Measurements from ENCODE around the gene DGKG.

Gene DGKG

GRCh38 chr3:186108941-186109865 lies 252.8 kb downstream of the DGKG start, which contains the start of gene ETV5:
TSS of gene ETV5 (minus strand) at chr3:186109089. CDS start at chr3:186105868, 3,221 bp downstream.
- peak; percentile 100 for DNase-seq (ENCODE audit: low spot score)

GRCh38 chr3:186108106-186108940 lies 253.7 kb downstream of the DGKG start:
- DNase-seq (ENCODE audit: low spot score), result peak; percentile 69

GRCh38 chr3:186107215-186108105 lies 254.6 kb downstream of the DGKG start:
- DNase-seq (ENCODE audit: low spot score), result peak; percentile 77

- DNase-seq (ENCODE audit: low spot score), result no peak
These were observed 256.5 kb downstream of the DGKG start for GRCh38 chr3:186105543-186105942.

- DNase-seq (ENCODE audit: low spot score), result no peak
These were observed 259.3 kb downstream of the DGKG start for GRCh38 chr3:186102687-186103086.

- DNase-seq (ENCODE audit: low spot score), result no peak
These were observed 261.6 kb downstream of the DGKG start for GRCh38 chr3:186100398-186100797.

GRCh38 chr3:186099178-186099577 lies 262.9 kb downstream of the DGKG start:
- no peak for DNase-seq (ENCODE audit: low spot score)

- DNase-seq (ENCODE audit: low spot score), result no peak
These were observed 263.3 kb downstream of the DGKG start for GRCh38 chr3:186098740-186099139.

- DNase-seq (ENCODE audit: low spot score), result no peak
These were observed 264.2 kb downstream of the DGKG start for GRCh38 chr3:186097663-186098451.

- no peak for DNase-seq (ENCODE audit: low spot score)
These were observed 264.7 kb downstream of the DGKG start for GRCh38 chr3:186097317-186097662.
